Uterus (tissue), 4 donors: ENCODE data around the gene PACSIN2. TPM values are rescaled to one million over a fixed set of nuclear protein-coding genes. Genes with fewer than 3 reads are reported as not detected.

Source experiments
- DNase-seq, 2 donors: peaks; one replicate each; pipeline ENCODE4 v3.0.0-alpha.2; 2019 to 2020
- H3K27ac ChIP-seq, 2 donors: fragments of 200-600 bp; sonication (generic); 1 replicate in 1 of 2; 2 replicates in 1 of 2; pipeline ENCODE4 v1.5.1; 2016 to 2018
- H3K27me3 ChIP-seq, 2 donors: fragments of 200-600 bp; sonication (generic); one replicate each; pipeline ENCODE4 v1.5.1; 2018 to 2019; ENCODE audit warnings: control low read depth in 1 of 2
- H3K36me3 ChIP-seq, 2 donors: fragments of 200-600 bp; sonication (generic); one replicate each; pipeline ENCODE4 v1.5.1; 2019; ENCODE audit warnings: control low read depth in 1 of 2
- H3K4me1 ChIP-seq, 2 donors: fragments of 200-600 bp; sonication (generic); one replicate each; pipeline ENCODE4 v1.5.1; 2018 to 2019; ENCODE audit warnings: control low read depth in 1 of 2
- H3K4me3 ChIP-seq, 2 donors: fragments of 200-600 bp; sonication (generic); 1 replicate in 1 of 2; 2 replicates in 1 of 2; pipeline ENCODE4 v1.5.1; 2018 to 2019; ENCODE audit warnings: mild to moderate bottlenecking in 1 of 2
- H3K9me3 ChIP-seq, 2 donors: fragments of 200-600 bp; sonication (generic); one replicate each; pipeline ENCODE4 v1.5.1; 2019; ENCODE audit warnings: control low read depth in 1 of 2
- CTCF ChIP-seq, 4 experiments: fragments of 200-600 bp in 2 of 4; fragments of 450-650 bp in 2 of 4; sonication (generic) in 2 of 4; IDR thresholded peaks; one replicate each; pipeline ENCODE4 v1.5.1; 2016 to 2019; ENCODE audit warnings: antibody characterized with exemption in 4 of 4, mild to moderate bottlenecking in 2 of 4, moderate library complexity in 1 of 4
- POLR2A ChIP-seq, 2 donors: fragments of 450-650 bp; IDR thresholded peaks; one replicate each; pipeline ENCODE4 v1.6.1; 2016; ENCODE audit warnings: antibody characterized with exemption in 2 of 2, mild to moderate bottlenecking in 1 of 2, moderate library complexity in 1 of 2
- intact Hi-C: fragments of 100-400 bp; cut with DNase I; formaldehyde crosslinking; loops from one replicate; pipeline ENCODE4 v1.15.1; 2023; ENCODE audit warnings: low total_unique reads
- total RNA-seq, 4 donors: library from RNA; depleted of rRNA in 3 of 4; stranded (reverse); fragments of >200 nt in 3 of 4; gene quantifications; one replicate each; pipeline versions ENCODE4 v1.1.0 to v1.2.4, GENCODE V29; 2014 to 2023
- donor health status: DM: yes; HTN: yes; CAD: no.

The PACSIN2 gene
- total RNA-seq, 4 donors from 2014 or later = 34.4 to 66.1 (median 48.0) TPM

GRCh38 chr22:43050995-43051394 is 36.0 kb upstream of the PACSIN2 start:
- TF ChIP-seq POLR2A (IDR thresholded peaks at IDR 0.05) (no peak), CTCF (IDR thresholded peaks at IDR 0.05) (no peak)
- H3K27ac ChIP-seq = no peak overlapping the region

DNA sequence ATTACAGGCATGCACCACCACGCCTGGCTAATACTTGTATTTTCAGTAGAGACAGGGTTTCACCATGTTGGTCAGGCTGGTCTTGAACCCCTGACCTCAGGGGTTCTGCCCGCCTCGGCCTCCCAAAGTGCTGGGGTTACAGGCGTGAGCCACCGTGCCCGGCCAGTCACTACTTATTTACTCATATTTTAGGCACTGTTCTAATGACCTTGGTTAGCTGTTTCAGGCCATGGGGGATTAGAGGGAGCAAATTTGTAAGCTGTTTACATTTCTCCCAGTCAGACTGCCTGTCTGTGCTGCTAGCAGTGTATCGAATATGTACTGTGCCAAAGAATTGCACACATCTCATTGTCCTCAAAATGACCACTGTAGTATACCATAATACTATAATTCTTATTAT is 32.7 kb upstream of the PACSIN2 start:
- no peak for DNase-seq
- H3K36me3 ChIP-seq = no peaks in the 10 kb centered on the region
- no peaks in the 10 kb centered on the region for H3K4me1 ChIP-seq
- TF ChIP-seq POLR2A (IDR thresholded peaks at IDR 0.05) (no peak), CTCF (IDR thresholded peaks at IDR 0.05) (no peak)
- intact Hi-C loops = no loop called here
- H3K9me3 ChIP-seq = no peaks in the 10 kb centered on the region
- no peak overlapping the region for H3K4me3 ChIP-seq
- no peak overlapping the region for H3K27ac ChIP-seq
- no peaks in the 10 kb centered on the region for H3K27me3 ChIP-seq

More at GRCh38 chr22:43050995-43051394, 36.0 kb upstream of the PACSIN2 start:
- Histone ChIP-seq H3K4me3 (no peak overlapping the region), H3K36me3 (no peaks in the 10 kb centered on the region), H3K4me1 (no peaks in the 10 kb centered on the region), H3K27me3 (no peaks in the 10 kb centered on the region), H3K9me3 (no peaks in the 10 kb centered on the region)
- intact Hi-C loops = no loop called here
- DNase-seq = no peak

DNA sequence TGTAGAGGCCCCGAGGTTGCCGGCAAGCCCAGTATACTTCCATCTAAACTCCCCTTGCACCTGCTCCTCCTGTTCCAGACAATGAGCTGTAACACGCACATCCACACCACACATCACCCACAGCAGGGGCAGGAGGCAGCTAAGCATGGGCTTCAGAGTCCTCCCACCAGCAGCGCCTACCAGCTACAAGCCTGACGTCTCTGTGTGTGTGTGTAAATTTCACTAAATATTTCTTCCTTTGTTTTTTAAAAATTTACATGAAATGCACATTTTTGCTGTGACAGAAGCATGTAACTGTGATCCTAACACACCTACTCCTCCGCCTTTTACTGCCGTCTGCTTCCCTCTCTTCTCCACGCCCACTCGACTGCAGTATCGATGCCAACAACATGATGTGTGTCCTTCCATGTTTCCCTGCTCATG is 29.4 kb upstream of the PACSIN2 start:
- H3K4me3 ChIP-seq = no peak overlapping the region
- no peak for TF ChIP-seq CTCF (IDR thresholded peaks at IDR 0.05)
- TF ChIP-seq POLR2A (IDR thresholded peaks at IDR 0.05) = no peak
- H3K4me1 ChIP-seq = no peaks in the 10 kb centered on the region
- no peaks in the 10 kb centered on the region for H3K27me3 ChIP-seq
- no peak overlapping the region for H3K27ac ChIP-seq
- no peaks in the 10 kb centered on the region for H3K9me3 ChIP-seq
- DNase-seq = no peak
- H3K36me3 ChIP-seq = no peaks in the 10 kb centered on the region
- intact Hi-C loops = no loop called here

GRCh38 chr22:43042101-43042780 is 27.3 kb upstream of the PACSIN2 start:
- DNase-seq = no peak
- TF ChIP-seq POLR2A (IDR thresholded peaks at IDR 0.05) (no peak), CTCF (IDR thresholded peaks at IDR 0.05) (no peak)
- Histone ChIP-seq H3K4me1 (no peaks in the 10 kb centered on the region), H3K27ac (no peak overlapping the region), H3K36me3 (no peaks in the 10 kb centered on the region), H3K4me3 (no peak overlapping the region), H3K27me3 (no peaks in the 10 kb centered on the region), H3K9me3 (no peaks in the 10 kb centered on the region)
- intact Hi-C loops = no loop called here

- no peaks in the 10 kb centered on the region for H3K4me1 ChIP-seq
- intact Hi-C loops = no loop called here
- H3K27ac ChIP-seq = no peak overlapping the region
Measured at GRCh38 chr22:43039800-43040199, 24.9 kb upstream of the PACSIN2 start.

More at GRCh38 chr22:43039800-43040199, 24.9 kb upstream of the PACSIN2 start:
- DNase-seq = no peak
- H3K4me3 ChIP-seq = no peak overlapping the region
- TF ChIP-seq CTCF (IDR thresholded peaks at IDR 0.05) (no peak), POLR2A (IDR thresholded peaks at IDR 0.05) (no peak)
- H3K9me3 ChIP-seq = no peaks in the 10 kb centered on the region
- H3K36me3 ChIP-seq = no peaks in the 10 kb centered on the region
- no peaks in the 10 kb centered on the region for H3K27me3 ChIP-seq
